Astrocyte (in vitro differentiated cells and primary cell): ENCODE data around the gene CLTRN. TPM values are rescaled to one million over a fixed set of nuclear protein-coding genes. Genes with fewer than 3 reads are reported as not detected.
A peak's percentile ranks its signal among the peaks of the same experiment; 100 is the strongest.
"Not testable (repeated sequence)": the region's sequence is repeated elsewhere in the genome, so short reads cannot be mapped to it uniquely, and the experiment has no call there.

Experiments used
- DNase-seq: peaks from one replicate; pipeline ENCODE4 v3.0.0-alpha.2; 2010; ENCODE audit warnings: low read depth
- FAIRE-seq: peaks from 2 replicates; lab custom pipeline; 2011; peaks lifted over from hg19 to GRCh38; lab: Jason Lieb, UNC
- H2AFZ ChIP-seq: 2 replicates; pipeline ENCODE4 v1.6.0; 2012; ENCODE audit warnings: low read depth, low read length, inconsistent platforms
- H3K27ac ChIP-seq: 2 replicates; pipeline ENCODE4 v1.5.1; 2011; ENCODE audit warnings: low read depth, low read length, inconsistent platforms
- H3K27me3 ChIP-seq: 2 replicates; pipeline ENCODE4 v1.6.0; 2011; ENCODE audit warnings: low read length, inconsistent platforms; ENCODE audit not compliant: insufficient read depth
- H3K36me3 ChIP-seq: 2 replicates; pipeline ENCODE4 v1.5.1; 2011; ENCODE audit warnings: low read length, inconsistent platforms; ENCODE audit not compliant: insufficient read depth
- H3K4me1 ChIP-seq: 2 replicates; pipeline ENCODE4 v1.5.1; 2011; ENCODE audit warnings: low read length, inconsistent platforms; ENCODE audit not compliant: insufficient read depth
- H3K4me2 ChIP-seq: 2 replicates; pipeline ENCODE4 v1.6.0; 2012; ENCODE audit warnings: low read length, inconsistent platforms
- H3K4me3 ChIP-seq: 2 replicates; pipeline ENCODE4 v1.5.1; 2011; ENCODE audit warnings: low read depth, mild to moderate bottlenecking, low read length, inconsistent platforms; ENCODE audit not compliant: insufficient read depth
- H3K79me2 ChIP-seq: 2 replicates; pipeline ENCODE4 v1.6.0; 2012; ENCODE audit warnings: mild to moderate bottlenecking, low read length, inconsistent platforms; ENCODE audit not compliant: insufficient read depth
- H3K9ac ChIP-seq: 2 replicates; pipeline ENCODE4 v1.6.0; 2012; ENCODE audit warnings: mild to moderate bottlenecking, low read length, inconsistent platforms
- H3K9me3 ChIP-seq: 2 replicates; pipeline ENCODE4 v1.5.1; 2012; ENCODE audit warnings: low read depth, mild to moderate bottlenecking, low read length, inconsistent platforms; ENCODE audit not compliant: insufficient read depth
- H4K20me1 ChIP-seq: 2 replicates; pipeline ENCODE4 v1.6.0; 2012; ENCODE audit warnings: low read length, inconsistent platforms; ENCODE audit not compliant: insufficient read depth
- H3K27ac Mint-ChIP-seq: one replicate; pipeline ENCODE4 v1.8.0; 2021; ENCODE audit warnings: mild to moderate bottlenecking, mixed read lengths; ENCODE audit not compliant: unreplicated experiment
- H3K27me3 Mint-ChIP-seq: one replicate; pipeline ENCODE4 v1.8.0; 2021; ENCODE audit warnings: low read depth, mixed read lengths; ENCODE audit not compliant: unreplicated experiment
- H3K36me3 Mint-ChIP-seq: one replicate; pipeline ENCODE4 v1.8.0; 2021; ENCODE audit warnings: low read depth, mixed read lengths; ENCODE audit not compliant: unreplicated experiment
- H3K4me1 Mint-ChIP-seq: one replicate; pipeline ENCODE4 v1.8.0; 2021; ENCODE audit warnings: low read depth, mixed read lengths; ENCODE audit not compliant: unreplicated experiment
- H3K4me3 Mint-ChIP-seq: one replicate; pipeline ENCODE4 v1.8.0; 2021; ENCODE audit warnings: mild to moderate bottlenecking, moderate library complexity, mixed read lengths; ENCODE audit not compliant: unreplicated experiment
- H3K9me3 Mint-ChIP-seq: one replicate; pipeline ENCODE4 v1.8.0; 2021; ENCODE audit warnings: mild to moderate bottlenecking, mixed read lengths; ENCODE audit not compliant: unreplicated experiment
- EZH2 ChIP-seq: IDR thresholded peaks from 2 replicates; pipeline ENCODE4 v1.6.1; 2012; ENCODE audit warnings: mild to moderate bottlenecking, low read length, inconsistent platforms; ENCODE audit not compliant: insufficient read depth
- total RNA-seq: library from RNA; stranded (reverse); gene quantifications from 2 replicates; pipeline ENCODE4 v1.2.1, GENCODE V29; 2021
- TF ChIP-seq, protein P1 (sequence below): IDR thresholded peaks from 2 replicates; pipeline ENCODE4 v1.5.1; 2011; ENCODE audit warnings: low read depth, mild to moderate bottlenecking, inconsistent platforms, low read length, moderate library complexity; ENCODE audit not compliant: insufficient read depth

The CLTRN gene
- total RNA-seq, 1 donor from 2014 or later = 1.2 TPM

DNA sequence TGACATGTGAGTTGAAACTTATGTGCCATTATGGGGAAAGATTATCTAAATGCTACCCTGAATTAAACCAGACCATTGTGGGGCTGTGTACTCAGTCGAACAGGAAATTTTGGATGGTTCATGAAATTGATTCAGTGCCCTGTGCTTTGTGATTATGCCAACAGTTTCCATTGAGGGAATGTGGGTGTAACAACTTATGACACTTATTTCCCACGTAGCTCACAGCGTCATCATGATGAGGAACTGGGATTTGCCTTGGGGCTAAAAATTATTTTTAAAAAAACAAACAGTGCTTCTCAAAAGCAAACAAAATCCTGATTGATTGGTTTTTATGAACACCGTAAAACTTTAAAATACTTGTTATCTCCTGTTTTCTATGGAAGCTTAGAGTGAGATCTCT lies 8.3 kb upstream of the CLTRN start:
- Histone ChIP-seq H3K4me1 (peaks cover 11% of the 10 kb centered on the region), H3K27ac (no peak overlapping the region), H4K20me1 (peaks cover 7% of the 10 kb centered on the region), H3K9ac (no peak overlapping the region), H3K4me2 (no peak overlapping the region), H2AFZ (no peak overlapping the region), H3K4me3 (no peak overlapping the region), H3K9me3 (no peaks in the 10 kb centered on the region), H3K36me3 (no peaks in the 10 kb centered on the region), H3K27me3 (no peaks in the 10 kb centered on the region), H3K79me2 (peaks cover 24% of the 10 kb centered on the region)
- FAIRE-seq = no peak
- no peaks in the 10 kb centered on the region for H3K27me3 Mint-ChIP-seq
- no peaks in the 10 kb centered on the region for H3K9me3 Mint-ChIP-seq
- no peaks in the 10 kb centered on the region for H3K4me1 Mint-ChIP-seq
- no peaks in the 10 kb centered on the region for H3K36me3 Mint-ChIP-seq
- TF ChIP-seq, protein P1, sequence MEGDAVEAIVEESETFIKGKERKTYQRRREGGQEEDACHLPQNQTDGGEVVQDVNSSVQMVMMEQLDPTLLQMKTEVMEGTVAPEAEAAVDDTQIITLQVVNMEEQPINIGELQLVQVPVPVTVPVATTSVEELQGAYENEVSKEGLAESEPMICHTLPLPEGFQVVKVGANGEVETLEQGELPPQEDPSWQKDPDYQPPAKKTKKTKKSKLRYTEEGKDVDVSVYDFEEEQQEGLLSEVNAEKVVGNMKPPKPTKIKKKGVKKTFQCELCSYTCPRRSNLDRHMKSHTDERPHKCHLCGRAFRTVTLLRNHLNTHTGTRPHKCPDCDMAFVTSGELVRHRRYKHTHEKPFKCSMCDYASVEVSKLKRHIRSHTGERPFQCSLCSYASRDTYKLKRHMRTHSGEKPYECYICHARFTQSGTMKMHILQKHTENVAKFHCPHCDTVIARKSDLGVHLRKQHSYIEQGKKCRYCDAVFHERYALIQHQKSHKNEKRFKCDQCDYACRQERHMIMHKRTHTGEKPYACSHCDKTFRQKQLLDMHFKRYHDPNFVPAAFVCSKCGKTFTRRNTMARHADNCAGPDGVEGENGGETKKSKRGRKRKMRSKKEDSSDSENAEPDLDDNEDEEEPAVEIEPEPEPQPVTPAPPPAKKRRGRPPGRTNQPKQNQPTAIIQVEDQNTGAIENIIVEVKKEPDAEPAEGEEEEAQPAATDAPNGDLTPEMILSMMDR = no peak
- no peak for TF ChIP-seq EZH2
- H3K4me3 Mint-ChIP-seq = no peak overlapping the region
- no peak for DNase-seq
- H3K27ac Mint-ChIP-seq = no peak overlapping the region

DNA sequence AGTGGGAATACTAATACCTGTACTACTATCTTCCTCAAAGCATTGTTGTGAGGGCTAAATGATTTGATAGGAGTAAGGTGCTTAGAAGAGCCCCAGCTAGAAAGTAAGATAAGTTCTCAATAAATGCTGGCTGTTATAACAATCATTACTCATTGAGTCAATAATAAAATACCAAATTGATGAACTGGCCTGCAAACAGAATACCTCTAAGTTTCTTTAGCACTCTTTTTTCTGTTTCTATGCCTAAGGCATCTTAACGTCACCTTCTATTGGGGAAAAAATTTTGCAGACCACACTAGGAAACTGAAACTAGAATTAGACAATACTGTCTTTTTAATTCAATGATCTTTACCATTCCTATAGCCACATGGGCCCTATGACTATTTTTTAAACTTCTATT lies 1.2 kb downstream of the CLTRN start:
- Histone ChIP-seq H3K27me3 (no peaks in the 10 kb centered on the region), H3K36me3 (no peaks in the 10 kb centered on the region), H3K27ac (no peak overlapping the region), H3K4me1 (no peaks in the 10 kb centered on the region), H3K79me2 (no peaks in the 10 kb centered on the region), H4K20me1 (no peaks in the 10 kb centered on the region), H2AFZ (no peak overlapping the region), H3K9me3 (no peaks in the 10 kb centered on the region), H3K9ac (no peak overlapping the region), H3K4me3 (no peak overlapping the region), H3K4me2 (no peak overlapping the region)
- DNase-seq (no peak), FAIRE-seq (no peak)
- Mint-ChIP-seq H3K4me3 (no peak overlapping the region), H3K27ac (no peak overlapping the region), H3K9me3 (no peaks in the 10 kb centered on the region), H3K4me1 (peaks cover 13% of the 10 kb centered on the region), H3K27me3 (no peaks in the 10 kb centered on the region), H3K36me3 (no peaks in the 10 kb centered on the region)
- TF ChIP-seq, protein P1 = no peak
- no peak for TF ChIP-seq EZH2

DNA sequence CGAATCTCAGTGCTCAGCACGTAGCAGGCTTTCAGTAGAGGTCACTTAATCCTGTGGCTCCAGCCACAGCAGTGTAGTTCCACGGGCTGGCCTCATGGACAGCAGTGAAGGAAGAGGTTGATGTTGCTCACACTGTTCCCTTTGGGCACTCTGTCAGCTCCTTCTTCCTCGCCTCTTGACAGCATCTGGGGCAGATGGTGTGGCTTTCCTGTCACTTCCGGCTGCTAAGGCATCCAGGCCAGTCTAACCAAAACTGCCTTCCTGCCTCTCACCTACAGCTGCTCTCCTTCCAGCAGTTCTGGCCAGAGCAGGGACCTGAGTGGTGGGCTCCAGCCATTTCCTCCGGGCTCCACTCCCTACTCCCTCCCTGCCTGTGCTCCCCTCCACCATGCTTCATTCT lies 9.8 kb downstream of the CLTRN start:
- not testable (repeated sequence) for H3K9ac ChIP-seq, H3K4me3 Mint-ChIP-seq, H3K4me1 Mint-ChIP-seq, H3K4me3 ChIP-seq, H3K27me3 ChIP-seq, DNase-seq, H3K9me3 ChIP-seq, H4K20me1 ChIP-seq, H3K27ac Mint-ChIP-seq, H3K79me2 ChIP-seq, H3K27me3 Mint-ChIP-seq, H3K4me2 ChIP-seq, H2AFZ ChIP-seq, H3K27ac ChIP-seq, H3K9me3 Mint-ChIP-seq, H3K4me1 ChIP-seq, H3K36me3 Mint-ChIP-seq, H3K36me3 ChIP-seq
- peak; percentile 85 for FAIRE-seq
